Panc1 (cell line): ENCODE measurements around the gene SLC1A2.

Experiments
- POLR2AphosphoS5 ChIP-seq: IDR thresholded peaks from 2 replicates; pipeline ENCODE4 v1.6.1; 2012; ENCODE audit warnings: mild to moderate bottlenecking, low read depth, low read length, moderate library complexity
- TF ChIP-seq, protein P1 (sequence below), 2 experiments: IDR thresholded peaks; 2 replicates each; pipeline ENCODE4 v1.6.1; 2011 to 2012; ENCODE audit warnings: low read depth in 2 of 2, control low read depth in 1 of 2, low read length in 1 of 2, mild to moderate bottlenecking in 1 of 2, moderate library complexity in 1 of 2; ENCODE audit not compliant: insufficient read depth in 1 of 2
- TF ChIP-seq, protein P2 (sequence below): fragments of 450-650 bp; IDR thresholded peaks from 2 replicates; pipeline ENCODE4 v1.5.1; 2017; ENCODE audit warnings: mild to moderate bottlenecking

DNA sequence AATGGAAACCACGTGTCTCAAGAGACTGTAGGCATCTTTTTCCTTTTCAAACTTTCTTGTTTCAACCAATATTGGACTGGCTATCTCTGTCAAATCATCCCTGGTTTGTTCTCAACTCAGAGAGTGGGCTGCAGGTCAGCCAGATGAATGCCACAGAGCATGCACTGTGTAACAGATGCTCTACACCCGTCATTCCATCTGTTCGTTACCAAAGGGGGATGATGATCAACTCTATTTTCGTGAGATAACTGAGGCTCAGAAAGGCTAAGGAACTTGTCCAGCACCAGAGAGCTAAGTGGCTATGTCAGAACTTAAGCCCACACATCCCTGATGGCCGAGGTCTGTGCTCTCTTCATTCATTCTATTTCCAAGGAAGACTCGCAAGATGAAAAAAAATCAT lies 42.1 kb downstream of the SLC1A2 start:
- TF ChIP-seq POLR2AphosphoS5, result no peak
- TF ChIP-seq, protein P1, sequence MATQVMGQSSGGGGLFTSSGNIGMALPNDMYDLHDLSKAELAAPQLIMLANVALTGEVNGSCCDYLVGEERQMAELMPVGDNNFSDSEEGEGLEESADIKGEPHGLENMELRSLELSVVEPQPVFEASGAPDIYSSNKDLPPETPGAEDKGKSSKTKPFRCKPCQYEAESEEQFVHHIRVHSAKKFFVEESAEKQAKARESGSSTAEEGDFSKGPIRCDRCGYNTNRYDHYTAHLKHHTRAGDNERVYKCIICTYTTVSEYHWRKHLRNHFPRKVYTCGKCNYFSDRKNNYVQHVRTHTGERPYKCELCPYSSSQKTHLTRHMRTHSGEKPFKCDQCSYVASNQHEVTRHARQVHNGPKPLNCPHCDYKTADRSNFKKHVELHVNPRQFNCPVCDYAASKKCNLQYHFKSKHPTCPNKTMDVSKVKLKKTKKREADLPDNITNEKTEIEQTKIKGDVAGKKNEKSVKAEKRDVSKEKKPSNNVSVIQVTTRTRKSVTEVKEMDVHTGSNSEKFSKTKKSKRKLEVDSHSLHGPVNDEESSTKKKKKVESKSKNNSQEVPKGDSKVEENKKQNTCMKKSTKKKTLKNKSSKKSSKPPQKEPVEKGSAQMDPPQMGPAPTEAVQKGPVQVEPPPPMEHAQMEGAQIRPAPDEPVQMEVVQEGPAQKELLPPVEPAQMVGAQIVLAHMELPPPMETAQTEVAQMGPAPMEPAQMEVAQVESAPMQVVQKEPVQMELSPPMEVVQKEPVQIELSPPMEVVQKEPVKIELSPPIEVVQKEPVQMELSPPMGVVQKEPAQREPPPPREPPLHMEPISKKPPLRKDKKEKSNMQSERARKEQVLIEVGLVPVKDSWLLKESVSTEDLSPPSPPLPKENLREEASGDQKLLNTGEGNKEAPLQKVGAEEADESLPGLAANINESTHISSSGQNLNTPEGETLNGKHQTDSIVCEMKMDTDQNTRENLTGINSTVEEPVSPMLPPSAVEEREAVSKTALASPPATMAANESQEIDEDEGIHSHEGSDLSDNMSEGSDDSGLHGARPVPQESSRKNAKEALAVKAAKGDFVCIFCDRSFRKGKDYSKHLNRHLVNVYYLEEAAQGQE (IDR thresholded peaks at IDR 0.05; ENCODE audit: insufficient read depth in 1 of 2, low read depth in 2 of 2, low read length in 1 of 2), result no peak
- TF ChIP-seq, protein P2, sequence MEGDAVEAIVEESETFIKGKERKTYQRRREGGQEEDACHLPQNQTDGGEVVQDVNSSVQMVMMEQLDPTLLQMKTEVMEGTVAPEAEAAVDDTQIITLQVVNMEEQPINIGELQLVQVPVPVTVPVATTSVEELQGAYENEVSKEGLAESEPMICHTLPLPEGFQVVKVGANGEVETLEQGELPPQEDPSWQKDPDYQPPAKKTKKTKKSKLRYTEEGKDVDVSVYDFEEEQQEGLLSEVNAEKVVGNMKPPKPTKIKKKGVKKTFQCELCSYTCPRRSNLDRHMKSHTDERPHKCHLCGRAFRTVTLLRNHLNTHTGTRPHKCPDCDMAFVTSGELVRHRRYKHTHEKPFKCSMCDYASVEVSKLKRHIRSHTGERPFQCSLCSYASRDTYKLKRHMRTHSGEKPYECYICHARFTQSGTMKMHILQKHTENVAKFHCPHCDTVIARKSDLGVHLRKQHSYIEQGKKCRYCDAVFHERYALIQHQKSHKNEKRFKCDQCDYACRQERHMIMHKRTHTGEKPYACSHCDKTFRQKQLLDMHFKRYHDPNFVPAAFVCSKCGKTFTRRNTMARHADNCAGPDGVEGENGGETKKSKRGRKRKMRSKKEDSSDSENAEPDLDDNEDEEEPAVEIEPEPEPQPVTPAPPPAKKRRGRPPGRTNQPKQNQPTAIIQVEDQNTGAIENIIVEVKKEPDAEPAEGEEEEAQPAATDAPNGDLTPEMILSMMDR, result no peak
